ENCODE measurements around the gene PRDM16. TPM values are rescaled to one million over a fixed set of nuclear protein-coding genes. Genes with fewer than 3 reads are reported as not detected.

Gene PRDM16
- total and polyA plus RNA-seq, 2 of the 4 experiments (the other 2 are of a cell fraction), result 0.02 TPM; not detected in 1

- Histone ChIP-seq H3K14ac (replicated peaks; ENCODE audit: low read depth, low read length) (no peak overlapping the region), H2BK5ac (ENCODE audit: low read depth, low read length, poor library complexity, severe bottlenecking) (no peak overlapping the region), H3K4ac (ENCODE audit: low read depth, low read length) (no peak overlapping the region), H4K91ac (ENCODE audit: insufficient read depth, low read depth, low read length) (no peak overlapping the region), H2AFZ (replicated peaks; ENCODE audit: low read length, poor library complexity) (no peak overlapping the region), H3K27me3 (ENCODE audit: control insufficient read depth, insufficient read depth, low read length) (no peaks in the 10 kb centered on the region), H2BK120ac (ENCODE audit: low read depth, low read length) (no peak overlapping the region), H3K4me3 (ENCODE audit: insufficient read depth, low read depth, low read length) (no peak overlapping the region), H3K56ac (ENCODE audit: extremely low read depth, insufficient read depth, low read length) (no peak overlapping the region), H4K8ac (ENCODE audit: low read depth in 2 of 2, low read length in 2 of 2) (no peak overlapping the region), H3K36me3 (ENCODE audit: control insufficient read depth, insufficient read depth, low read length) (no peaks in the 10 kb centered on the region), H3K4me2 (ENCODE audit: low read depth, low read length) (no peak overlapping the region), H2BK15ac (ENCODE audit: low read depth, low read length) (no peak overlapping the region), H3K18ac (ENCODE audit: low read depth, low read length) (no peak overlapping the region), H4K20me1 (ENCODE audit: insufficient read depth, low read length) (no peaks in the 10 kb centered on the region), H3K9me1 (ENCODE audit: insufficient read depth, low read length) (no peaks in the 10 kb centered on the region), H2AK9ac (replicated peaks; ENCODE audit: low read depth, low read length, poor library complexity) (no peak overlapping the region), H3K23ac (ENCODE audit: low read depth, low read length) (no peak overlapping the region), H2BK20ac (ENCODE audit: low read depth, low read length) (no peak overlapping the region), H3K27ac (ENCODE audit: insufficient read depth, low read length) (no peak overlapping the region), H3K79me1 (ENCODE audit: low read depth in 1 of 2, low read length in 2 of 2) (no peaks in the 10 kb centered on the region), H3K4me1 (ENCODE audit: control insufficient read depth, insufficient read depth, low read length) (no peaks in the 10 kb centered on the region), H3K9ac (ENCODE audit: low read depth, low read length) (no peak overlapping the region), H2AK5ac (ENCODE audit: low read depth, low read length) (no peak overlapping the region), H3K9me3 (ENCODE audit: control insufficient read depth, insufficient read depth, low read length) (peaks cover 46% of the 10 kb centered on the region), H4K5ac (ENCODE audit: low read depth, low read length) (no peak overlapping the region)
- TF ChIP-seq RFX5 (IDR thresholded peaks at IDR 0.05; ENCODE audit: low read depth, low read length) (no peak), CTCF (conservative IDR thresholded peaks at IDR 0.05; ENCODE audit: low read depth, low read length) (no peak), BHLHE40 (IDR thresholded peaks at IDR 0.05; ENCODE audit: low read depth, low read length) (no peak), MAFK (IDR thresholded peaks at IDR 0.05; ENCODE audit: low read depth, low read length) (no peak), POLR2A (IDR thresholded peaks at IDR 0.05; ENCODE audit: low read depth, low read length) (no peak), MXI1 (IDR thresholded peaks at IDR 0.05; ENCODE audit: borderline replicate concordance, low read depth, low read length) (no peak), RCOR1 (IDR thresholded peaks at IDR 0.05; ENCODE audit: insufficient replicate concordance, low read length) (no peak)
- no TSS peak for BruUV-seq (replicated peaks)
- 30% methylated on average over 2 of the region's 17 CpGs; no CpG with 5 or more reads in 1 of the 2 experiments for WGBS, 2 experiments (ENCODE audit: extremely low coverage in 2 of 2, insufficient read length in 1 of 2)
- ATAC-seq (ENCODE audit: low read depth), result no peak
- in situ Hi-C loops (cut with MboI; ENCODE audit: low sequenced_read_pairs) (no loop called here), intact Hi-C loops (cut with micrococcal nuclease) (no loop called here), dilution Hi-C loops (cut with HindIII; ENCODE audit: low sequenced_read_pairs, unreplicated experiment) (no loop called here)
- ChIA-PET POLR2A (ENCODE audit: unreplicated experiment) (no interaction called here), CTCF (no interaction called here)
- no peak for DNase-seq
Observed at GRCh38 chr1:3120140-3120539, 51.1 kb downstream of the PRDM16 start.
